MCF 10A (cell line): Measurements from ENCODE around the gene ARHGAP44. TPM values are rescaled to one million over a fixed set of nuclear protein-coding genes. Genes with fewer than 3 reads are reported as not detected.

Experiments
- microRNA-seq: library from miRNA; unstranded; fragments of <30 nt; microRNA quantifications from one replicate; pipeline ENCODE4 v1.2.0, GENCODE V29; 2022
- total RNA-seq: library from RNA; stranded (reverse); gene quantifications from 2 replicates; pipeline ENCODE4 v1.2.3, GENCODE V29; 2022

Gene ARHGAP44
- total RNA-seq, 1 experiment from 2014 or later = 1.3 TPM

Small RNA genes lying within 50 kb of the gene (microRNA-seq; reads per million reads assigned to microRNA genes)
- gene MIR1269B = not detected

Other genes starting within 250 kb of the ARHGAP44 start
- gene MYOCD, start 123.6 kb upstream of the ARHGAP44 start, total RNA-seq = not detected in 2 replicates
- gene ELAC2, start 228.5 kb downstream of the ARHGAP44 start, total RNA-seq = 67.1 and 67.4 TPM in 2 replicates